GM13976 (cell line): ENCODE measurements around the gene PLA2G4B.

Experiments
- DNase-seq: peaks from one replicate; pipeline ENCODE4 v3.0.0; 2012; ENCODE audit warnings: low spot score
- in situ Hi-C: fragments of 300-500 bp; cut with MboI; formaldehyde crosslinking; loops from one replicate; pipeline ENCODE4 v1.12.0; 2022; ENCODE audit warnings: low sequenced_read_pairs, mixed read lengths, inconsistent platforms; ENCODE audit not compliant: unreplicated experiment
- TF ChIP-seq, protein P1 (sequence below): IDR thresholded peaks from 2 replicates; pipeline ENCODE4 v1.5.1; 2012; ENCODE audit warnings: borderline replicate concordance, mild to moderate bottlenecking; ENCODE audit not compliant: insufficient read depth; ENCODE audit errors: extremely low read depth, missing control alignments, control extremely low read depth

PLA2G4B gene

GRCh38 chr15:41821831-41822230 lies 16.8 kb upstream of the PLA2G4B start:
- in situ Hi-C loops = no loop called here
- DNase-seq = no peak
- TF ChIP-seq, protein P1, sequence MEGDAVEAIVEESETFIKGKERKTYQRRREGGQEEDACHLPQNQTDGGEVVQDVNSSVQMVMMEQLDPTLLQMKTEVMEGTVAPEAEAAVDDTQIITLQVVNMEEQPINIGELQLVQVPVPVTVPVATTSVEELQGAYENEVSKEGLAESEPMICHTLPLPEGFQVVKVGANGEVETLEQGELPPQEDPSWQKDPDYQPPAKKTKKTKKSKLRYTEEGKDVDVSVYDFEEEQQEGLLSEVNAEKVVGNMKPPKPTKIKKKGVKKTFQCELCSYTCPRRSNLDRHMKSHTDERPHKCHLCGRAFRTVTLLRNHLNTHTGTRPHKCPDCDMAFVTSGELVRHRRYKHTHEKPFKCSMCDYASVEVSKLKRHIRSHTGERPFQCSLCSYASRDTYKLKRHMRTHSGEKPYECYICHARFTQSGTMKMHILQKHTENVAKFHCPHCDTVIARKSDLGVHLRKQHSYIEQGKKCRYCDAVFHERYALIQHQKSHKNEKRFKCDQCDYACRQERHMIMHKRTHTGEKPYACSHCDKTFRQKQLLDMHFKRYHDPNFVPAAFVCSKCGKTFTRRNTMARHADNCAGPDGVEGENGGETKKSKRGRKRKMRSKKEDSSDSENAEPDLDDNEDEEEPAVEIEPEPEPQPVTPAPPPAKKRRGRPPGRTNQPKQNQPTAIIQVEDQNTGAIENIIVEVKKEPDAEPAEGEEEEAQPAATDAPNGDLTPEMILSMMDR = no peak

- TF ChIP-seq, protein P1 = no peak
- DNase-seq = no peak
- in situ Hi-C loops = no loop called here
These were observed 16.2 kb upstream of the PLA2G4B start for GRCh38 chr15:41822471-41822870.

- no peak for DNase-seq
- TF ChIP-seq, protein P1 = no peak
- in situ Hi-C loops = no loop called here
These were observed 15.7 kb upstream of the PLA2G4B start for GRCh38 chr15:41822957-41823356.

DNA sequence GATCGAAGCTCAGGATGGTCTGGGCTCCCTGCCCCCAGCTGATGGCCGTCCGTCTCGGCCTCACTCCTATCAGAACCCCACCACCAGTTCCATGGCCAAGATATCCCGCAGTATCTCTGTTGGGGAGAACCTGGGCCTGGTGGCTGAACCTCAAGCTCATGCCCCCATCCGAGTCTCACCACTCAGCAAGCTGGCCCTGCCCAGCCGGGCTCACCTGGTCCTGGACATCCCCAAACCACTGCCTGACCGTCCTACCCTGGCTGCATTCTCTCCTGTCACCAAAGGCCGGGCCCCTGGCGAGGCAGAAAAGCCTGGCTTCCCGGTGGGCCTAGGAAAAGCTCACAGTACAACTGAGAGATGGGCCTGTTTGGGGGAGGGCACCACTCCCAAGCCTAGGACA lies 15.1 kb upstream of the PLA2G4B start:
- in situ Hi-C loops = no loop called here
- no peak for DNase-seq
- TF ChIP-seq, protein P1 = no peak

DNA sequence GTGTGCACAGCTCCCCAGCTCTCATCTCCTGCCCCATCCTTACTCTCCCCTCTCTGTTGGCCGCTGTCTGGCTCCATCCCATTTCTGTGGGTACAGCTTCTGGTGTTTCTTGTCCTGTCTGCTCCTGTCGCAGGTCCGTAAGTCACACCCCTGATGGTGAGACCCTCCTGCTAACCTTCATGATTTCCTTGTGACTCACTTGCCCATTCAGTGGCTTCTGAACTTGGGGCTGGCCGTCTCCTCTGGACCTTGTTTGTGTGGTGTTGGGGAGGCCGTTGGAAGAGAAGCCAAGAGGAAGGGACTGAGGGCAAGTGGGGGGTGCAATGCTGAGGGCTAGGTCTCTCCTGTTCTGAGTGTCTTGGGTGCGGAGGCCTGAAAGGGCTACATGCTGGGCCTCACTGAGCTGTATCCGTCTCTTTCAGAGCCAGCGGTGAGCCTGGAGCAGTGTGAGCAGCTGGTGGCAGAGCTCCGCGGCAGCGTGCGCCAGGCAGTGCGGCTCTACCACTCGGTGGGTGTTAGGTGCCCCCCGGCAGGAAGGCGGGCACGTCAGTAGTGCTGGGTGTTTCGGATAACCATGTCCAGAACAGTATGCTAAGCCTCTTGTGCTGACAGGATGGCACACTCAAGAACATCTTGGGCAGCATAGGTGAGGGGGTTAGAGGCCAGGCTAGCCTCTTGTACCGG lies 14.4 kb upstream of the PLA2G4B start:
- in situ Hi-C loops = no loop called here
- no peak for DNase-seq
- TF ChIP-seq, protein P1 = no peak

DNA sequence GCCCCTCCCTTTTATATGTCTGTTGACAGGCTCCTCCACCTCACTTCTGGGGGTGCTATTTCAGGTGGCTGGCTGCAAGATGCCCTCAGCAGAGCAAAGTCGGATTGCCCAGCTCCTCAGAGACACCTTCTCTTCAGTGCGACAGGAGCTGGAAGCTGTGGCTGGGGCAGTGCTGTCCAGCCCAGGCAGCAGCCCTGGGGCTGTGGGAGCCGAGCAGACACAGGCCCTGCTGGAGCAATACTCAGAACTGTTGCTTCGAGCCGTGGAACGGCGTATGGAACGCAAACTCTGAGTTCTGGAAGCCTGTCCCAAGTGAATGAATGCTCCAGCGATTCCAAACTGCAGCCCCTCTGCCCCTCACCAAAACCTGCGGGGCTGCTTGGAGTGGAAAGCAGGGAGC lies 13.5 kb upstream of the PLA2G4B start:
- TF ChIP-seq, protein P1 = no peak
- no peak for DNase-seq
- in situ Hi-C loops = no loop called here
